Measurements from ENCODE around the gene IFNAR1.

IFNAR1 gene

DNA sequence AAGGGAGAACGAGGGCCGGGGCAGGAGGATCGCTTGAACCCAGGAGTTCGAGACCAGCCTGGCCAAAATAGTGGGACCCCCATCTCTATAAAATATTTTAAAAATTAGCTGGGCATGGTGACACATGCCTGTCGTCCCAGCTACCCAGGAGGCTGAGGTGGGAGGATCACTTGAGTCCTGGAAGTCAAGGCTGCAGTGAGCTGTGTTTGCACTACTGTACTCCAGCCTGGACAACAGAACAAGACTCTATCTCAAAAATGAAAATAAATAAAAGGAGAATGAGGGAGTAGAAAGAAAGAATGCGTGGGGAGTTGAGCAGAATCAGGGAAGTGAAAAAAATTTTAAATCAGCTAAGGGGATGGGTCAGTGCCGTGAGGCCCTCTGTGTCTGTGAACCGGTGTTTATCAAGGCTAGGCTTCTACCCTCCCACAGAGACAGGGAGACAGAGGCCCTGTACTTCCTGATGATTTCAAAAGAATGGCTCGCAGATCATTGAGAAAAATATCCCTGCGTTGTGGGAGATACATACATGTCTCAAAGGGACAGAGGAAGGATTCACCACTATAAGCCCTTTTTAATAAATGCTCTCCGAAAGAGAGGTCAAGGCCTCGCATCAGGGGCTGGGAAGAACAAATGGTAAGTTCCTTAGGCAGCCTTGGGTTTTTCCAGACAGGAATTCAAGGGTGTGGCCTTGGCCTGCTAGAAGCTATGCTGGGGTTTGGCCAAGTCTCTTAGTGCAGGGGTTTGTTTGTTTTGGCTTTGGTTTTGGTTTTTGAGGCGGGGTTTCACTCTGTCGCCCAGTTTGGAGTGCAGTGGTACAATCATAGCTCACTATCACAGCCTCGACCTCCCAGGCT is 37.9 kb upstream of the IFNAR1 start:
- no peak overlapping the region for H3K4me3 ChIP-seq (replicated peaks; ENCODE audit: low read depth, low read length)
- TF ChIP-seq, protein P1, sequence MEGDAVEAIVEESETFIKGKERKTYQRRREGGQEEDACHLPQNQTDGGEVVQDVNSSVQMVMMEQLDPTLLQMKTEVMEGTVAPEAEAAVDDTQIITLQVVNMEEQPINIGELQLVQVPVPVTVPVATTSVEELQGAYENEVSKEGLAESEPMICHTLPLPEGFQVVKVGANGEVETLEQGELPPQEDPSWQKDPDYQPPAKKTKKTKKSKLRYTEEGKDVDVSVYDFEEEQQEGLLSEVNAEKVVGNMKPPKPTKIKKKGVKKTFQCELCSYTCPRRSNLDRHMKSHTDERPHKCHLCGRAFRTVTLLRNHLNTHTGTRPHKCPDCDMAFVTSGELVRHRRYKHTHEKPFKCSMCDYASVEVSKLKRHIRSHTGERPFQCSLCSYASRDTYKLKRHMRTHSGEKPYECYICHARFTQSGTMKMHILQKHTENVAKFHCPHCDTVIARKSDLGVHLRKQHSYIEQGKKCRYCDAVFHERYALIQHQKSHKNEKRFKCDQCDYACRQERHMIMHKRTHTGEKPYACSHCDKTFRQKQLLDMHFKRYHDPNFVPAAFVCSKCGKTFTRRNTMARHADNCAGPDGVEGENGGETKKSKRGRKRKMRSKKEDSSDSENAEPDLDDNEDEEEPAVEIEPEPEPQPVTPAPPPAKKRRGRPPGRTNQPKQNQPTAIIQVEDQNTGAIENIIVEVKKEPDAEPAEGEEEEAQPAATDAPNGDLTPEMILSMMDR (IDR thresholded peaks at IDR 0.05; ENCODE audit: low read length, missing control alignments), result no peak
- DNase-seq (ENCODE audit: low read depth), result peak; percentile 82

DNA sequence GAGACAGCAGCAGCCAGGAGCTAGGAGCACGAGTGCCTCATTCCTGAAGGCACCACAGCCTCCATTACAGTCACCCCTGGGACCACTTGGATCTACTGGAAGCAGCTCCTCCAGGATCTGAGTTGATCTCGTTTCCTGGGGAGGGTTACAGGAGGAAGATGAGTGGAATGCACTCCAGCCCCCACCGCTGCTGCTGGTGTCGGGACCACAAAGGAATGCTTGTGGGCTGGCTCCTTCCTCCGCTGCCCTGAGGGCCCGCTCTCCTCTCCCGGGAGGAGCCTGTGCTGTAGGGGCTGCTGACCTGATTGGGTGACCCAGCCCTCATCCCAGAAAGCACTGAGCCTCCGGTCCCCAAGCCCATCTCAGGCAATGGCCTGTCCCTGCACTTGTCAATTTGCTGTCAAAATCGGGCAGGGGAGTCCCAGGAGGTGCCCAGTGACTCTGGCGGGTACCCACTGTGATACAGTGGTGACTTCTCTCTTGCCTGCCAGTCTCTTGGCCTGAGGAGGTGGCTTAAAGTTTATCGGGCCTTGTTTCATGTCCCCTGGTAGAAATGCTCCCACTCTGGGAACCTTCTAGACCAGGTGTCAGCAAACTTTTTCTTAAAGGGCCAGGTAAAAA is 35.5 kb upstream of the IFNAR1 start:
- DNase-seq (ENCODE audit: low read depth), result peak; percentile 56
- TF ChIP-seq, protein P1 (IDR thresholded peaks at IDR 0.05; ENCODE audit: low read length, missing control alignments), result no peak
- H3K4me3 ChIP-seq (replicated peaks; ENCODE audit: low read depth, low read length), result no peak overlapping the region

DNA sequence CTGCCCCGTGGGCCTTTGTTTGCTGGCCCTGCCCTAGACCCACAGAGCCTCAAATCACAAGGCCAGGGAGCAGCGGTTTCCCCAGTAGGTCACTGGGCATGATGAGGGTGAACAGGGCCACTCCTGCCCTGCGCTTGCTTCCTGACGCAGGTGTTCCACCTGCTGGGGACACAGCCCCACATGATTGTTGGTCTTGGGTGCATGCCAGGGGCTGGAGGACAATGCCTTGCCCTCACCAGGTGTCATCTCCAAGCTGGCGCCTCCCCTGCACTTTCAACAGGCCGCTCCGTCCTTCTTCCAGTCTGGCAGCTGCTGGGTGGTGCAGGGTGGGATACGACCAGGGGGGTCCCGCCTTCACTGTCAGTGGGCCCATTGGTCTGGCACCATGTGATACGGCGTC is 34.3 kb upstream of the IFNAR1 start:
- no peak overlapping the region for H3K4me3 ChIP-seq (replicated peaks; ENCODE audit: low read depth, low read length)
- DNase-seq (ENCODE audit: low read depth), result no peak
- TF ChIP-seq, protein P1 (IDR thresholded peaks at IDR 0.05; ENCODE audit: low read length, missing control alignments), result no peak

DNA sequence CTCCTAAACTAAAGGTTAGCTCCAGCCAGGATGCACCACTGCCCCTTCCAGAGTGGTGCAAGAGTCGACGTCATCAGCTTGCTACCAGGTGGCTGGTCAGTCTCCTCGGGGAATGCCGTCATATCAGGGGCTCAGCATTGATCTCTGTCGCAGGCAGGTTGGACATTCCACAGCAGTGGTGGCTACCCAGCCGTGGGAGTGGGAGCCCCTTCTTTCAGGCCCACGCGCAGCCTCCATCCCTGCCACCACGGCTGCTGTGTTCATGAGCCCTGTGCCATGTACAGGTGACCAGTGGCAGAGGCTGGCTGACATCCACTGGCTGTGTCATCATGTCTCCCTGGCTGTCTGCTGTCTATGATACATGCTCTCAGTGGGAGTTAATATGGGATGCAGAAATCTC is 33.1 kb upstream of the IFNAR1 start:
- TF ChIP-seq, protein P1 (IDR thresholded peaks at IDR 0.05; ENCODE audit: low read length, missing control alignments), result no peak
- DNase-seq (ENCODE audit: low read depth), result no peak
- H3K4me3 ChIP-seq (replicated peaks; ENCODE audit: low read depth, low read length), result no peak overlapping the region

DNA sequence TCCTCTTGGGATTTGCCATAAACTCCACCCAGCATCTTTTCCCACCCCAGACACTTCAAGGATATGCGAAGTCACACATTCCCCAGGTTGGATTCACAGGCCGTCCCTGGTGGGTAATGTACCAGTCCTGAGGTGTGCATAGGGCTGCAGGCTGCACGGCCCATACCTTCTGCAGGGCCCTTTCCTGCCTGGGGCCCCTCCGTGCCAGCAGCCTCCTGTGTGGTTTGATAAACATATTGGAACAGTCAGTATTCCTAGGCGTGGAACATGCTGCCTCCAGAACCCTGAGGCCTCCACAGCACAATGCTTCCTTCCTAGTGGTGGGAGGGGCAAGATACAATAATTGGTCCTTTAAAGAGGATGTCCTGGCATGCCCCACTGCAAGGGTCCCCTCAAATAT is 32.0 kb upstream of the IFNAR1 start:
- no peak overlapping the region for H3K4me3 ChIP-seq (replicated peaks; ENCODE audit: low read depth, low read length)
- TF ChIP-seq, protein P1 (IDR thresholded peaks at IDR 0.05; ENCODE audit: low read length, missing control alignments), result no peak
- no peak for DNase-seq (ENCODE audit: low read depth)

DNA sequence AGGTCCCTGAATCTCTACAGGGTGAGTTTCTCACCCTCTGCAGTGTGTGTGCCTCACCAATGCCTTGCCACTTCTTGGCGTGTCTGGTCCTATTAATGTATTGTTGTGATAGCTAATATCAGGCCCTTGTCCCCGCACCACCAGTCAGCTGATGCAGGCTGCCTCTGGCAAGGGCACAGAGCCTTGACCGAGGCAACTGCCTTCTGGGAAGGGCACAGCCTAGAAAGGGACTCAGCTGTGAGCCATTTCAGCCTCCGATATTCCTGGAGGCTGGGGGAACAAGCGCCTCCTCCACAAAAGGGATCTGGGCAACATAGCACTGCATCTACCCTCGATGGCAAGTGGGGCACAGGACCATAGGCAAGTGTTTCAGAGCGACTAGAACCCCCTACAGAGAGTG is 31.6 kb upstream of the IFNAR1 start:
- TF ChIP-seq, protein P1 (IDR thresholded peaks at IDR 0.05; ENCODE audit: low read length, missing control alignments), result no peak

More for the DNA sequence above, 31.6 kb upstream of the IFNAR1 start:
- H3K4me3 ChIP-seq (replicated peaks; ENCODE audit: low read depth, low read length), result no peak overlapping the region
- no peak for DNase-seq (ENCODE audit: low read depth)

Data from fibroblast of pulmonary artery (primary cell).